SK-N-SH (cell line): ENCODE results near the gene YY1. TPM values are rescaled to one million over a fixed set of nuclear protein-coding genes. Genes with fewer than 3 reads are reported as not detected.

Source experiments
- CTCF ChIA-PET: fragments of 300-600, 350-600 bp; formaldehyde crosslinking; extraction: SDS; loops from one replicate; lab custom pipeline; 2021; lab: Yijun Ruan, JAX
- POLR2A ChIA-PET: fragments of 350-600 bp; sonication (Branson Sonifier 250); formaldehyde crosslinking; extraction: SDS; loops from one replicate; lab custom pipeline; 2020; ENCODE audit warnings: antibody characterized with exemption, inconsistent platforms; lab: Yijun Ruan, JAX
- DNase-seq: peaks from one replicate; pipeline ENCODE4 v3.0.0; 2012
- H2AFZ ChIP-seq: fragments of 200-600 bp; sonication (generic); 2 replicates; pipeline ENCODE4 v1.8.1; 2016; ENCODE audit warnings: antibody characterized with exemption, mild to moderate bottlenecking, low read depth
- H3F3A ChIP-seq: fragments of 200-600 bp; sonication (generic); replicated peaks from 2 replicates; pipeline ENCODE3; 2016; ENCODE audit warnings: antibody characterized with exemption, mild to moderate bottlenecking; ENCODE audit not compliant: insufficient read depth
- H3K27ac ChIP-seq, 2 experiments: fragments of 200-500 bp in 1 of 2; fragments of 200-600 bp in 1 of 2; sonication (Bioruptor generic) in 1 of 2; sonication (generic), shearing (Covaris generic) in 1 of 2; 2 replicates each; pipeline versions ENCODE4 v1.5.1 to v1.6.1; 2014 to 2016; ENCODE audit warnings: low read depth in 2 of 2, inconsistent platforms in 1 of 2, low read length in 1 of 2, mild to moderate bottlenecking in 1 of 2, mixed read lengths in 1 of 2
- H3K27me3 ChIP-seq: fragments of 200-600 bp; sonication (generic), shearing (Covaris generic); 2 replicates; pipeline ENCODE4 v1.6.1; 2016; ENCODE audit warnings: mixed run types; ENCODE audit not compliant: insufficient read depth
- H3K36me3 ChIP-seq, 2 experiments: fragments of 200-500 bp in 1 of 2; fragments of 200-600 bp in 1 of 2; sonication (Bioruptor generic) in 1 of 2; sonication (generic) in 1 of 2; replicated peaks in 1 of 2; 2 replicates each; pipeline versions ENCODE3 to v1.5.1; 2014 to 2016; ENCODE audit warnings: low read length in 1 of 2, mild to moderate bottlenecking in 1 of 2; ENCODE audit not compliant: insufficient read depth in 2 of 2, control insufficient read depth in 1 of 2
- H3K4me1 ChIP-seq, 2 experiments: fragments of 200-500 bp in 1 of 2; fragments of 200-600 bp in 1 of 2; sonication (Bioruptor generic) in 1 of 2; sonication (generic), shearing (Covaris generic) in 1 of 2; 2 replicates each; pipeline versions ENCODE4 v1.5.1 to v1.6.1; 2014 to 2016; ENCODE audit warnings: low read depth in 1 of 2, low read length in 1 of 2, mixed run types in 1 of 2; ENCODE audit not compliant: insufficient read depth in 2 of 2, control insufficient read depth in 1 of 2
- H3K4me2 ChIP-seq: fragments of 200-600 bp; sonication (generic), shearing (Covaris generic); 2 replicates; pipeline ENCODE4 v1.6.1; 2017; ENCODE audit warnings: mixed run types
- H3K4me3 ChIP-seq, 2 experiments: fragments of 200-500 bp in 1 of 2; fragments of 200-600 bp in 1 of 2; sonication (Bioruptor generic) in 1 of 2; sonication (generic), shearing (Covaris generic) in 1 of 2; 2 replicates each; pipeline versions ENCODE4 v1.5.1 to v1.8.1; 2014 to 2016; ENCODE audit warnings: low read depth in 2 of 2, inconsistent platforms in 1 of 2, low read length in 1 of 2, mild to moderate bottlenecking in 1 of 2, mixed read lengths in 1 of 2, moderate library complexity in 1 of 2
- H3K79me2 ChIP-seq: fragments of 200-600 bp; sonication (generic); 2 replicates; pipeline ENCODE4 v1.8.1; 2017; ENCODE audit warnings: mild to moderate bottlenecking; ENCODE audit not compliant: insufficient read depth
- H3K9ac ChIP-seq: fragments of 200-600 bp; sonication (generic); 2 replicates; pipeline ENCODE4 v1.6.1; 2017; ENCODE audit warnings: mixed run types
- H3K9me2 ChIP-seq: fragments of 200-600 bp; sonication (generic); 2 replicates; pipeline ENCODE4 v1.6.1; 2017; ENCODE audit warnings: mixed run types
- H3K9me3 ChIP-seq: fragments of 200-600 bp; sonication (generic); 2 replicates; pipeline ENCODE4 v1.6.1; 2017; ENCODE audit warnings: mixed run types, mild to moderate bottlenecking, moderate library complexity
- H4K20me1 ChIP-seq: fragments of 200-600 bp; sonication (generic); 2 replicates; pipeline ENCODE4 v1.6.1; 2017; ENCODE audit warnings: mild to moderate bottlenecking, mixed run types; ENCODE audit not compliant: insufficient read depth
- ELF1 ChIP-seq: IDR thresholded peaks from 2 replicates; pipeline ENCODE4 v1.4.0; 2012
- EZH2phosphoT487 ChIP-seq: fragments of 200-600 bp; sonication (generic); IDR thresholded peaks from 2 replicates; pipeline ENCODE4 v1.6.1; 2017; ENCODE audit warnings: low read depth, mixed run types, mild to moderate bottlenecking, antibody characterized with exemption, moderate library complexity, borderline replicate concordance
- FOSL2 ChIP-seq: IDR thresholded peaks from 2 replicates; pipeline ENCODE4 v1.4.0; 2012; ENCODE audit warnings: low read depth, mild to moderate bottlenecking, moderate library complexity, borderline replicate concordance
- GABPA ChIP-seq: IDR thresholded peaks from 2 replicates; pipeline ENCODE4 v1.4.0; 2012; ENCODE audit warnings: low read depth, mild to moderate bottlenecking
- JUND ChIP-seq: IDR thresholded peaks from 2 replicates; pipeline ENCODE4 v1.4.0; 2012
- MXI1 ChIP-seq: IDR thresholded peaks from 2 replicates; pipeline ENCODE4 v1.6.1; 2012; ENCODE audit warnings: mild to moderate bottlenecking, low read depth, low read length, improper control_type of control experiment
- PBX3 ChIP-seq: IDR thresholded peaks from 2 replicates; pipeline ENCODE4; 2012
- RCOR1 ChIP-seq: fragments of 150-350 bp; IDR thresholded peaks from 2 replicates; pipeline ENCODE4 v1.6.1; 2017; ENCODE audit warnings: antibody characterized with exemption, low read length
- RFX5 ChIP-seq: IDR thresholded peaks from 2 replicates; pipeline ENCODE4 v1.6.1; 2012; ENCODE audit warnings: mild to moderate bottlenecking, improper control_type of control experiment, low read length
- RXRA ChIP-seq: IDR thresholded peaks from 2 replicates; pipeline ENCODE4 v1.4.0; 2012; ENCODE audit warnings: low read depth, mild to moderate bottlenecking, borderline replicate concordance
- SMC3 ChIP-seq: IDR thresholded peaks from 2 replicates; pipeline ENCODE4 v1.6.1; 2012; ENCODE audit warnings: low read depth, low read length, improper control_type of control experiment
- YY1 ChIP-seq: IDR thresholded peaks from 2 replicates; pipeline ENCODE4 v1.4.0; 2012; ENCODE audit warnings: low read depth, mild to moderate bottlenecking
- WGBS: methylation state at CpG from one replicate; pipeline ENCODE4 v1.1.6; 2017; ENCODE audit warnings: low lambda C conversion rate; 5-methylcytosine and 5-hydroxymethylcytosine counted together
- polyA plus RNA-seq, 3 experiments: library from polyadenylated mRNA; depleted of rRNA; stranded (reverse); fragments of >200 nt; gene quantifications; 2 replicates each; pipeline ENCODE4 v1.2.3, GENCODE V29; 2012
- TF ChIP-seq, protein P1 (sequence below): fragments of 150-350 bp; IDR thresholded peaks from 2 replicates; pipeline ENCODE4 v1.6.1; 2017; ENCODE audit warnings: antibody characterized with exemption, low read length, low read depth, borderline replicate concordance
- TF ChIP-seq, protein P2 (sequence below): IDR thresholded peaks from 2 replicates; pipeline ENCODE4 v1.4.0; 2012; ENCODE audit warnings: low read depth

YY1 gene
- polyA plus RNA-seq, 1 of the 3 experiments (the other 2 are of a cell fraction), result 18.1 TPM

GRCh38 chr14:100329233-100330006, 90.5 kb downstream of the YY1 start:
- Histone ChIP-seq H3K9me2 (no peaks in the 10 kb centered on the region), H2AFZ (no peak overlapping the region), H3K9ac (no peak overlapping the region), H3F3A (no peaks in the 10 kb centered on the region), H3K9me3 (no peaks in the 10 kb centered on the region), H3K4me3 (no peak overlapping the region), H3K27me3 (no peaks in the 10 kb centered on the region), H3K4me2 (no peak overlapping the region), H3K27ac (no peak overlapping the region), H3K4me1 (no peaks in the 10 kb centered on the region; a peak in 1 of 4 replicates), H4K20me1 (no peaks in the 10 kb centered on the region), H3K36me3 (peaks cover 0 to 2% of the 10 kb centered on the region in 2 experiments), H3K79me2 (no peaks in the 10 kb centered on the region)
- WGBS, result 85% methylated on average over 22 of the region's 36 CpGs
- POLR2A ChIA-PET, result no interaction called here
- CTCF ChIA-PET, result interaction anchor here (0.6 to 1.3 kb wide), 2 partner anchors 48 to 83 kb away, joined by 3 read pairs; no protein-coding TSS in a partner anchor
- DNase-seq, result no peak
- TF ChIP-seq YY1 (no peak), ELF1 (no peak), RFX5 (no peak), RXRA (no peak), PBX3 (no peak), RCOR1 (no peak), FOSL2 (no peak), MXI1 (no peak), SMC3 (no peak), GABPA (no peak)
- TF ChIP-seq, protein P1, sequence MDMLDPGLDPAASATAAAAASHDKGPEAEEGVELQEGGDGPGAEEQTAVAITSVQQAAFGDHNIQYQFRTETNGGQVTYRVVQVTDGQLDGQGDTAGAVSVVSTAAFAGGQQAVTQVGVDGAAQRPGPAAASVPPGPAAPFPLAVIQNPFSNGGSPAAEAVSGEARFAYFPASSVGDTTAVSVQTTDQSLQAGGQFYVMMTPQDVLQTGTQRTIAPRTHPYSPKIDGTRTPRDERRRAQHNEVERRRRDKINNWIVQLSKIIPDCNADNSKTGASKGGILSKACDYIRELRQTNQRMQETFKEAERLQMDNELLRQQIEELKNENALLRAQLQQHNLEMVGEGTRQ, result no peak
- TF ChIP-seq, protein P2, sequence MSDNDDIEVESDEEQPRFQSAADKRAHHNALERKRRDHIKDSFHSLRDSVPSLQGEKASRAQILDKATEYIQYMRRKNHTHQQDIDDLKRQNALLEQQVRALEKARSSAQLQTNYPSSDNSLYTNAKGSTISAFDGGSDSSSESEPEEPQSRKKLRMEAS, result no peak

DNA sequence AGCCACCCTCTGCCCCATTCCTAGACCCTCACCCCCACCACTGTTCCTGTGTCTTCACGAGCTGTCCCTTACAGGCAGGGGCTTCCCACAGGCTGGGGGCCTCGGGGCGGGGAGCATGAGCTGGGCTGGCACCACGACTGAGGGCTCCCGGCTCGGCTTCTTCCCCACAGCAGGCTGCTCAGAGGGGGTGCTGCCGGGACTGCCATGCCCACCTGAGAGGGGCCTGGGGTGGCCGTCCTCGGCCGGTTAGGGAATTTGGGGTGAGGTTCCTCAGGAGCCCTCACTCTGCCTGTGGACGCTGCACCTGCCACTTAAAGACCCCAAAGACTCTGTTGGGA, 91.0 kb downstream of the YY1 start:
- Histone ChIP-seq H3F3A (no peaks in the 10 kb centered on the region), H3K9me2 (no peaks in the 10 kb centered on the region), H3K27me3 (no peaks in the 10 kb centered on the region), H3K9ac (no peak overlapping the region), H2AFZ (no peak overlapping the region), H4K20me1 (no peaks in the 10 kb centered on the region), H3K79me2 (no peaks in the 10 kb centered on the region), H3K27ac (no peak overlapping the region), H3K4me1 (no peaks in the 10 kb centered on the region; a peak in 1 of 4 replicates), H3K4me2 (no peak overlapping the region), H3K36me3 (peaks cover 4 to 6% of the 10 kb centered on the region in 2 experiments), H3K4me3 (no peak overlapping the region)
- POLR2A ChIA-PET, result interaction anchor here (0.6 kb wide), 1 partner anchor 79 kb away, joined by 3 read pairs; no protein-coding TSS in a partner anchor
- CTCF ChIA-PET, result interaction anchor here (0.6 to 1.3 kb wide), 2 partner anchors 47 to 83 kb away, joined by 3 read pairs; no protein-coding TSS in a partner anchor
- WGBS, result 10% methylated on average over 1 of the region's 11 CpGs
- TF ChIP-seq JUND, result no peak
- TF ChIP-seq EZH2phosphoT487, result no peak
- TF ChIP-seq, all 33 proteins: peak for 0
- H3K9me3 ChIP-seq, result no peaks in the 10 kb centered on the region
- no peak for DNase-seq
